Activated CD8-positive, alpha-beta T cell treated with anti-CD3 and anti-CD28 coated beads for 36 hours (primary cell): ENCODE data around the gene MAN2A2. TPM values are rescaled to one million over a fixed set of nuclear protein-coding genes. Genes with fewer than 3 reads are reported as not detected.

Source experiments
- ATAC-seq: fragments of 200-7000 bp; cut with Tn5 transposase; one replicate; pipeline ENCODE4 v1.10.0; 2021; ENCODE audit warnings: mild to moderate bottlenecking, moderate library complexity
- CTCF ChIA-PET: fragments of 350-600 bp; sonication (Branson Sonifier 250); formaldehyde crosslinking; loops from one replicate; lab custom pipeline; 2021; ENCODE audit warnings: antibody characterized with exemption; lab: Charles Lee
- POLR2A ChIA-PET: fragments of 350-600 bp; sonication (Branson Sonifier 250); formaldehyde crosslinking; loops from one replicate; lab custom pipeline; 2021; ENCODE audit warnings: antibody characterized with exemption; lab: Charles Lee
- DNase-seq: peaks from one replicate; pipeline ENCODE4 v3.0.0-alpha.2; 2020
- H3K27ac Mint-ChIP-seq: one replicate; pipeline ENCODE4 v1.8.0; 2021; ENCODE audit warnings: mild to moderate bottlenecking, mixed read lengths
- H3K27me3 Mint-ChIP-seq: one replicate; pipeline ENCODE4 v1.8.0; 2021; ENCODE audit warnings: mixed read lengths
- H3K36me3 Mint-ChIP-seq: one replicate; pipeline ENCODE4 v1.8.0; 2021; ENCODE audit warnings: low read depth, mixed read lengths
- H3K4me1 Mint-ChIP-seq: one replicate; pipeline ENCODE4 v1.8.0; 2021; ENCODE audit warnings: low read depth, mixed read lengths
- H3K4me3 Mint-ChIP-seq: one replicate; pipeline ENCODE4 v1.8.0; 2021; ENCODE audit warnings: mild to moderate bottlenecking, moderate library complexity, mixed read lengths
- H3K9me3 Mint-ChIP-seq: one replicate; pipeline ENCODE4 v1.8.0; 2021; ENCODE audit warnings: mixed read lengths
- CTCF ChIP-seq: fragments of 200-600 bp; IDR thresholded peaks from one replicate; pipeline ENCODE4 v1.8.0; 2022; ENCODE audit warnings: antibody characterized with exemption, mild to moderate bottlenecking
- intact Hi-C: fragments of 100-400 bp; cut with micrococcal nuclease; formaldehyde crosslinking; loops from one replicate; pipeline ENCODE4 v1.10.0; 2022
- total RNA-seq, 2 experiments: library from RNA; stranded (reverse); gene quantifications; one replicate each; pipeline ENCODE4 v1.2.3, GENCODE V29; 2021

Gene MAN2A2
- total RNA-seq, 2 experiments from 2014 or later = 85.0 to 87.7 TPM

GRCh38 chr15:90866161-90866715 lies 36.9 kb upstream of the MAN2A2 start:
- no peak for DNase-seq
- Mint-ChIP-seq H3K4me1 (peaks cover 37% of the 10 kb centered on the region), H3K36me3 (peaks cover 4% of the 10 kb centered on the region), H3K27ac (no peak overlapping the region), H3K27me3 (peaks cover 1% of the 10 kb centered on the region), H3K4me3 (no peak overlapping the region), H3K9me3 (no peaks in the 10 kb centered on the region)
- ChIA-PET CTCF (no interaction called here), POLR2A (no interaction called here)
- intact Hi-C loops = no loop called here
- no peak for ATAC-seq
- TF ChIP-seq CTCF = no peak

DNA sequence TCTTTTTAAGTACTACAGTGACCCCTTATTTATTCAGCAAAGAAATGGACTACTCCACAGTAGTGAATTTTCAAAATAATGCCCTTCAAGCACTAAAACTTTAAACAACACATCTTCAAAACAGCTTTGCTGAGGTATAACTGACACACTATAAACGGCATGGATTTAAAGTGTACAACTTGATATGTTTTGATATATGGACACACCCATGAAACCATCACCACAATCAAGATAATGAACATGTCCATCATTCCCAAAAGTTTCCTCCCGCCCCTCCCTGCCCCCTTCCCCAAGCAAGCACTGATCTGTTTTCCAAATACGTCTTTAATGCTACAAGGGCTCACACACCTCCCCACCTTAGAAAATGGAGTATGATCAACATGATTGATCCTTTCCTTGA lies 36.3 kb upstream of the MAN2A2 start:
- intact Hi-C loops = no loop called here
- no peak for DNase-seq
- no peaks in the 10 kb centered on the region for H3K9me3 Mint-ChIP-seq
- POLR2A ChIA-PET = interaction anchor here (1.6 to 1.7 kb wide), 2 partner anchors 9 to 15 kb away, joined by 4 to 5 read pairs; no protein-coding TSS in a partner anchor
- peaks cover 1% of the 10 kb centered on the region for H3K27me3 Mint-ChIP-seq
- CTCF ChIA-PET = interaction anchor here (1.6 kb wide), 1 partner anchor 66 kb away, joined by 6 read pairs; the partner anchor contains the start of gene HDDC3
- no peak for TF ChIP-seq CTCF
- peaks cover 4% of the 10 kb centered on the region for H3K36me3 Mint-ChIP-seq
- no peak for ATAC-seq
- H3K4me3 Mint-ChIP-seq = no peak overlapping the region
- peaks cover 37% of the 10 kb centered on the region for H3K4me1 Mint-ChIP-seq
- no peak overlapping the region for H3K27ac Mint-ChIP-seq

GRCh38 chr15:90868261-90868689 lies 34.8 kb upstream of the MAN2A2 start, which contains the start of gene FURIN:
FURIN (plus strand) TSS chr15:90868588; CDS start chr15:90875741, 7,153 bp downstream.
- H3K36me3 Mint-ChIP-seq = peaks cover 16% of the 10 kb centered on the region

DNA sequence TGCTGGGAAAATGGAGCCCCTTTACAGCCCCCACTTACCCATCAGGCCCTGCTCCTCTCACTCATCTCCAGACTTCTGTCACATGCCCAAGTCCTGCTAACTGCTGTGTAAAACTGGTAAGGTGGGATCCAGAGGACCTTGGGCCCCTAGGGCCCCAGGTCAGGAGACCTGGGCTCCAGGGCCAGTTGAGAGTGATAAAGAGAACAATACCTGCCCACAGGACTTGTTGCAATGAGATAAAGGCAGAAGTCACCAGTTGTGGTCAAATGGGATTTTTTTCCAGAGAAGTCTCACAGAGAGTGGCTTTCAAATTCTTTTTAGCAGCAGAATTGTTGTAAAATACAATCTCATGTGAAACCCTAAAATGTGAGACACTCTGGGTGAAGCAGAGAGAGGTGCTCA lies 34.0 kb upstream of the MAN2A2 start:
- Mint-ChIP-seq H3K36me3 (peaks cover 17% of the 10 kb centered on the region), H3K27me3 (peaks cover 1% of the 10 kb centered on the region), H3K4me1 (peaks cover 48% of the 10 kb centered on the region), H3K4me3 (peak overlapping the region; percentile 90), H3K27ac (peak overlapping the region; percentile 94), H3K9me3 (no peaks in the 10 kb centered on the region)
- TF ChIP-seq CTCF = no peak
- intact Hi-C loops = no loop called here
- ChIA-PET POLR2A (interaction anchor here (0.6 to 2.6 kb wide), 3 partner anchors 14 to 149 kb away, joined by 3 to 10 read pairs (median 3); no protein-coding TSS in a partner anchor), CTCF (no interaction called here)
- DNase-seq = no peak
- ATAC-seq = peak; percentile 2

More at GRCh38 chr15:90868261-90868689, 34.8 kb upstream of the MAN2A2 start, which contains the start of gene FURIN:
- Mint-ChIP-seq H3K27ac (peak within 1 kb of the TSS; percentile 94), H3K27me3 (peaks cover 1% of the 10 kb centered on the region), H3K4me3 (peak within 1 kb of the TSS; percentile 90), H3K9me3 (no peaks in the 10 kb centered on the region), H3K4me1 (peaks cover 47% of the 10 kb centered on the region)
- intact Hi-C loops = no loop called here
- CTCF ChIA-PET = interaction anchor here (1.6 kb wide), 2 partner anchors 18 to 64 kb away, joined by 6 read pairs; partner anchors contain the start of gene HDDC3
- ATAC-seq (no peak), DNase-seq (no peak)
- TF ChIP-seq CTCF = no peak
- POLR2A ChIA-PET = interaction anchor here (1.6 to 1.7 kb wide), 2 partner anchors 10 to 16 kb away, joined by 4 to 5 read pairs; no protein-coding TSS in a partner anchor
